IMR-90 (cell line): Measurements from ENCODE around the gene PRPF40A. TPM values are rescaled to one million over a fixed set of nuclear protein-coding genes. Genes with fewer than 3 reads are reported as not detected.

Source experiments
- ATAC-seq: fragments of 200-7000 bp; cut with Tn5 transposase; 2 replicates; pipeline ENCODE4 v1.9.1; 2020; ENCODE audit warnings: low read depth, mild to moderate bottlenecking, moderate library complexity
- BruUV-seq: library from RNA; stranded (reverse); fragments of 400-500 nt; replicated peaks from 2 replicates; lab custom pipeline; 2021; lab: Mats Ljungman, UMichigan
- CTCF ChIA-PET: fragments of 300-600 bp; formaldehyde crosslinking; extraction: SDS; loops from one replicate; lab custom pipeline; 2021; ENCODE audit warnings: antibody characterized with exemption; lab: Yijun Ruan, JAX
- POLR2A ChIA-PET: fragments of 300-600 bp; sonication (Branson Sonifier 250); formaldehyde crosslinking; loops from one replicate; lab custom pipeline; 2022; ENCODE audit warnings: antibody characterized with exemption; ENCODE audit not compliant: unreplicated experiment; lab: Charles Lee
- DNase-seq: peaks from one replicate; pipeline ENCODE4 v3.0.0; 2013
- H2AFZ ChIP-seq: replicated peaks from 2 replicates; pipeline ENCODE3; 2013; ENCODE audit warnings: low read length, mild to moderate bottlenecking; ENCODE audit not compliant: poor library complexity
- H2AK5ac ChIP-seq: 2 replicates; pipeline ENCODE4 v1.6.1; 2013; ENCODE audit warnings: low read depth, low read length, inconsistent platforms
- H2AK9ac ChIP-seq: replicated peaks from 2 replicates; pipeline ENCODE3; 2013; ENCODE audit warnings: mild to moderate bottlenecking, low read depth, low read length, moderate library complexity; ENCODE audit not compliant: poor library complexity
- H2BK120ac ChIP-seq: 2 replicates; pipeline ENCODE4 v1.6.1; 2013; ENCODE audit warnings: low read depth, low read length, inconsistent platforms
- H2BK15ac ChIP-seq: 3 replicates; pipeline ENCODE4 v1.6.1; 2013; ENCODE audit warnings: low read depth, low read length, inconsistent platforms
- H2BK20ac ChIP-seq: 2 replicates; pipeline ENCODE4 v1.6.1; 2013; ENCODE audit warnings: low read depth, mild to moderate bottlenecking, inconsistent platforms, low read length, moderate library complexity
- H2BK5ac ChIP-seq: 2 replicates; pipeline ENCODE4 v1.6.1; 2013; ENCODE audit warnings: mild to moderate bottlenecking, low read depth, low read length, inconsistent platforms; ENCODE audit not compliant: poor library complexity, severe bottlenecking
- H3K14ac ChIP-seq: replicated peaks from 2 replicates; pipeline ENCODE4 v1.6.1; 2013; ENCODE audit warnings: low read depth, low read length, inconsistent platforms
- H3K18ac ChIP-seq: 2 replicates; pipeline ENCODE4 v1.6.1; 2013; ENCODE audit warnings: low read depth, low read length, control low read depth
- H3K23ac ChIP-seq: 2 replicates; pipeline ENCODE4 v1.6.1; 2013; ENCODE audit warnings: low read depth, low read length, inconsistent platforms
- H3K27ac ChIP-seq: 2 replicates; pipeline ENCODE4 v1.5.1; 2013; ENCODE audit warnings: mild to moderate bottlenecking, control low read depth, low read length; ENCODE audit not compliant: insufficient read depth
- H3K27me3 ChIP-seq: 2 replicates; pipeline ENCODE4 v1.6.1; 2013; ENCODE audit warnings: low read length; ENCODE audit not compliant: control insufficient read depth, insufficient read depth
- H3K36me3 ChIP-seq: 2 replicates; pipeline ENCODE4 v1.6.1; 2013; ENCODE audit warnings: low read length, mixed read lengths; ENCODE audit not compliant: control insufficient read depth, insufficient read depth
- H3K4ac ChIP-seq: 2 replicates; pipeline ENCODE4 v1.6.1; 2013; ENCODE audit warnings: low read depth, low read length, inconsistent platforms
- H3K4me1 ChIP-seq: 2 replicates; pipeline ENCODE4 v1.6.1; 2013; ENCODE audit warnings: low read length, mixed read lengths; ENCODE audit not compliant: control insufficient read depth, insufficient read depth
- H3K4me2 ChIP-seq: 2 replicates; pipeline ENCODE4 v1.6.1; 2013; ENCODE audit warnings: low read depth, mild to moderate bottlenecking, control low read depth, low read length, moderate library complexity
- H3K4me3 ChIP-seq: 2 replicates; pipeline ENCODE4 v1.5.1; 2013; ENCODE audit warnings: low read depth, mild to moderate bottlenecking, control low read depth, low read length, moderate library complexity; ENCODE audit not compliant: insufficient read depth
- H3K56ac ChIP-seq: 2 replicates; pipeline ENCODE4 v1.6.1; 2013; ENCODE audit warnings: low read length, inconsistent platforms; ENCODE audit not compliant: insufficient read depth; ENCODE audit errors: extremely low read depth
- H3K79me1 ChIP-seq, 2 experiments: 2 replicates each; pipeline ENCODE4 v1.6.1; 2013; ENCODE audit warnings: low read length in 2 of 2, inconsistent platforms in 1 of 2, low read depth in 1 of 2
- H3K9ac ChIP-seq: 2 replicates; pipeline ENCODE4 v1.6.1; 2013; ENCODE audit warnings: low read depth, low read length, control low read depth
- H3K9me1 ChIP-seq: 2 replicates; pipeline ENCODE4 v1.6.1; 2013; ENCODE audit warnings: low read length, inconsistent platforms; ENCODE audit not compliant: insufficient read depth
- H3K9me3 ChIP-seq: 2 replicates; pipeline ENCODE4 v1.6.1; 2013; ENCODE audit warnings: low read length; ENCODE audit not compliant: control insufficient read depth, insufficient read depth
- H4K20me1 ChIP-seq: 2 replicates; pipeline ENCODE4 v1.6.1; 2013; ENCODE audit warnings: low read length, inconsistent platforms; ENCODE audit not compliant: insufficient read depth
- H4K5ac ChIP-seq: 2 replicates; pipeline ENCODE4 v1.6.1; 2013; ENCODE audit warnings: mild to moderate bottlenecking, low read depth, low read length, control low read depth
- H4K8ac ChIP-seq, 2 experiments: 2 replicates each; pipeline ENCODE4 v1.6.1; 2013; ENCODE audit warnings: low read depth in 2 of 2, low read length in 2 of 2, control low read depth in 1 of 2, inconsistent platforms in 1 of 2
- H4K91ac ChIP-seq: 2 replicates; pipeline ENCODE4 v1.6.1; 2013; ENCODE audit warnings: low read depth, low read length, inconsistent platforms; ENCODE audit not compliant: insufficient read depth
- RAD21 ChIP-seq: IDR thresholded peaks from 2 replicates; pipeline ENCODE4 v1.6.1; 2012; ENCODE audit warnings: low read length, improper control_type of control experiment
- RCOR1 ChIP-seq: IDR thresholded peaks from 2 replicates; pipeline ENCODE4 v1.6.1; 2012; ENCODE audit warnings: mild to moderate bottlenecking, low read length, improper control_type of control experiment; ENCODE audit not compliant: insufficient replicate concordance
- RFX5 ChIP-seq: IDR thresholded peaks from 2 replicates; pipeline ENCODE4 v1.8.0; 2012; ENCODE audit warnings: low read depth, mild to moderate bottlenecking, low read length, moderate library complexity
- WGBS, 2 experiments: methylation state at CpG; one replicate each; pipeline versions ENCODE4 v1.1.5 to v1.1.7; 2013; ENCODE audit warnings: missing lambda C conversion rate in 2 of 2; ENCODE audit not compliant: insufficient read length in 1 of 2; ENCODE audit errors: extremely low coverage in 2 of 2; 5-methylcytosine and 5-hydroxymethylcytosine counted together
- dilution Hi-C: fragments of 300-500 bp; cut with HindIII; formaldehyde crosslinking; loops from one replicate; pipeline ENCODE4 v1.14.3; 2018; ENCODE audit warnings: low sequenced_read_pairs; ENCODE audit not compliant: unreplicated experiment
- in situ Hi-C: fragments of 300-500 bp; cut with MboI; formaldehyde crosslinking; loops from 3 replicates; pipeline ENCODE4 v1.14.3; 2019; ENCODE audit warnings: low sequenced_read_pairs, inconsistent platforms, mixed read lengths
- intact Hi-C: fragments of 100-400 bp; cut with micrococcal nuclease; formaldehyde crosslinking; loops from 2 replicates; pipeline ENCODE4 v1.10.0; 2022
- polyA plus RNA-seq, 3 experiments: library from polyadenylated mRNA; depleted of rRNA; stranded (reverse); fragments of >200 nt; gene quantifications; 2 replicates each; pipeline ENCODE4 v1.2.3, GENCODE V29; 2012; ENCODE audit warnings: low replicate concordance in 1 of 3
- total RNA-seq: library from RNA; depleted of rRNA; stranded (reverse); fragments of >200 nt; gene quantifications from 2 replicates; pipeline ENCODE4 v1.2.3, GENCODE V29; 2012

Gene PRPF40A
- total and polyA plus RNA-seq, 2 of the 4 experiments (the other 2 are of a cell fraction) = 49.1 to 150 TPM

- H2AK9ac ChIP-seq = no peak overlapping the region
- no peak overlapping the region for H3K9ac ChIP-seq
- BruUV-seq = no TSS peak
- H2BK5ac ChIP-seq = no peak overlapping the region
- peaks cover 5% of the 10 kb centered on the region for H3K4me1 ChIP-seq
- no peak overlapping the region for H2BK20ac ChIP-seq
- in situ Hi-C loops = no loop called here
- no peak overlapping the region for H3K4ac ChIP-seq
- DNase-seq (no peak), ATAC-seq (no peak)
- H2AFZ ChIP-seq = no peak overlapping the region
- no peak overlapping the region for H3K4me2 ChIP-seq
- H2AK5ac ChIP-seq = no peak overlapping the region
- H3K4me3 ChIP-seq = no peak overlapping the region
- no peak overlapping the region for H3K14ac ChIP-seq
- no CpG with 5 or more reads among the region's 5 CpGs for WGBS, 2 experiments
- H4K20me1 ChIP-seq = no peaks in the 10 kb centered on the region
- no peak overlapping the region for H3K56ac ChIP-seq
- no peak overlapping the region for H2BK120ac ChIP-seq
- H4K5ac ChIP-seq = no peak overlapping the region
- peaks cover 13% of the 10 kb centered on the region for H3K36me3 ChIP-seq
- H3K79me1 ChIP-seq = no peaks in the 10 kb centered on the region
- no peak overlapping the region for H4K8ac ChIP-seq
- TF ChIP-seq RCOR1 (no peak), RFX5 (no peak), RAD21 (no peak)
- H2BK15ac ChIP-seq = no peak overlapping the region
- no peak overlapping the region for H4K91ac ChIP-seq
- no peaks in the 10 kb centered on the region for H3K27me3 ChIP-seq
- CTCF ChIA-PET = no interaction called here
- H3K27ac ChIP-seq = no peak overlapping the region
- peaks cover 3% of the 10 kb centered on the region; the same call in 1 of the 2 replicates for H3K9me1 ChIP-seq
- dilution Hi-C loops = no loop called here
- H3K18ac ChIP-seq = no peak overlapping the region
- H3K9me3 ChIP-seq = no peaks in the 10 kb centered on the region
- intact Hi-C loops = no loop called here
- POLR2A ChIA-PET = interaction anchor here (0.5 kb wide), 1 partner anchor 9 kb away, joined by 11 read pairs; no protein-coding TSS in a partner anchor
- no peak overlapping the region for H3K23ac ChIP-seq
Measured at GRCh38 chr2:152615177-152615576, 102.1 kb downstream of the PRPF40A start.
